Endothelial cell of umbilical vein (primary cell): Measurements from ENCODE around the gene SNX18.

Experiments used
- EZH2 ChIP-seq: IDR thresholded peaks from 2 replicates; pipeline ENCODE4 v1.6.1; 2012; ENCODE audit warnings: borderline replicate concordance, low read depth, mild to moderate bottlenecking, moderate library complexity, low read length, inconsistent platforms; ENCODE audit not compliant: severe bottlenecking
- FOS ChIP-seq: IDR thresholded peaks from 2 replicates; pipeline ENCODE4 v1.6.1; 2011; ENCODE audit warnings: mild to moderate bottlenecking, low read length, moderate library complexity, borderline replicate concordance; ENCODE audit not compliant: insufficient read depth
- GATA2 ChIP-seq: IDR thresholded peaks from 2 replicates; pipeline ENCODE4 v1.7.0; 2011; ENCODE audit warnings: low read depth, mild to moderate bottlenecking, moderate library complexity, mixed read lengths, low read length; ENCODE audit not compliant: insufficient read length, insufficient read depth
- JUN ChIP-seq: IDR thresholded peaks from 2 replicates; pipeline ENCODE4 v1.6.1; 2011; ENCODE audit warnings: borderline replicate concordance, low read depth; ENCODE audit not compliant: insufficient read length, insufficient read depth
- POLR2A ChIP-seq: IDR thresholded peaks from 2 replicates; pipeline ENCODE4 v1.6.1; 2012; ENCODE audit warnings: low read depth, mild to moderate bottlenecking, control low read depth, low read length
- POLR2AphosphoS5 ChIP-seq: IDR thresholded peaks from 2 replicates; pipeline ENCODE4 v1.6.1; 2012; ENCODE audit warnings: low read depth, mild to moderate bottlenecking, control low read depth, low read length, moderate library complexity; ENCODE audit not compliant: insufficient read depth
- TF ChIP-seq, protein P1 (sequence below), 2 donors: IDR thresholded peaks; 1 replicate in 1 of 2; 2 replicates in 1 of 2; pipeline ENCODE4 v1.5.1; 2011; ENCODE audit warnings: low read length in 2 of 2, mild to moderate bottlenecking in 2 of 2, moderate library complexity in 2 of 2, control low read depth in 1 of 2, inconsistent platforms in 1 of 2, low read depth in 1 of 2; ENCODE audit not compliant: insufficient read depth in 1 of 2; ENCODE audit errors: extremely low read depth in 1 of 2
- TF ChIP-seq, protein P2 (sequence below): IDR thresholded peaks from 2 replicates; pipeline ENCODE4 v1.6.1; 2011; ENCODE audit not compliant: insufficient read depth, insufficient read length

DNA sequence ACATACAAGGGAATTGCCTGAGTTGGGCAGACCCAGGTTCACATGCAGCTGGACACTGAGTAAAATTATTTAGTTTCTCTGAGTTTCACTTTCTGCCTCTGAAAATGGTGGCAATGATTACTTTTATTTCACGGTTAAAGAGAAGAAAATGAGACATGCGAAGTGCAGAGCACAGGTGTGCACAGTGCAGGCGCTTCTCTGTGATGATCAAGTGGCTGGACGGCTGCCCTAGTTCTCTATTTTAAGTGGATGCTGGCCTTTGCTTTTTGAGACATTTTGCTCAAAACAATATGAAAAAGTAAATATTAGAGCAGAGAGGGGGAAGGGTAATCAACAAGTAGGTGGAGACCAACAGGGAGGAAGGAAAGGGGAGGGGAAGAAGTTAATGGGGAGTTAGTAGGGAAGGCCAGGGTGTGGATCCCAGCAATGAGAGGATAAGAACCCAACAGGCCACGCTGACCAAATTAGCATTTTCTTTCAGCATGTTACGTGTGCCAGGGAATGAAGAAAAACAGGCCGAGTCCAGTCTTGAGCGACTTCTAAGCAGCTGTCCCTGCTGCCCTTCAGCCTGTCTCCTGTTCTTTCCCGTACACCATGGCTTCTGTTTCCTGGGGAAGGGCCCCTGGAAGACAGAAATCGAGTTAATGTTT, 16.1 kb downstream of the SNX18 start:
- TF ChIP-seq, protein P1, sequence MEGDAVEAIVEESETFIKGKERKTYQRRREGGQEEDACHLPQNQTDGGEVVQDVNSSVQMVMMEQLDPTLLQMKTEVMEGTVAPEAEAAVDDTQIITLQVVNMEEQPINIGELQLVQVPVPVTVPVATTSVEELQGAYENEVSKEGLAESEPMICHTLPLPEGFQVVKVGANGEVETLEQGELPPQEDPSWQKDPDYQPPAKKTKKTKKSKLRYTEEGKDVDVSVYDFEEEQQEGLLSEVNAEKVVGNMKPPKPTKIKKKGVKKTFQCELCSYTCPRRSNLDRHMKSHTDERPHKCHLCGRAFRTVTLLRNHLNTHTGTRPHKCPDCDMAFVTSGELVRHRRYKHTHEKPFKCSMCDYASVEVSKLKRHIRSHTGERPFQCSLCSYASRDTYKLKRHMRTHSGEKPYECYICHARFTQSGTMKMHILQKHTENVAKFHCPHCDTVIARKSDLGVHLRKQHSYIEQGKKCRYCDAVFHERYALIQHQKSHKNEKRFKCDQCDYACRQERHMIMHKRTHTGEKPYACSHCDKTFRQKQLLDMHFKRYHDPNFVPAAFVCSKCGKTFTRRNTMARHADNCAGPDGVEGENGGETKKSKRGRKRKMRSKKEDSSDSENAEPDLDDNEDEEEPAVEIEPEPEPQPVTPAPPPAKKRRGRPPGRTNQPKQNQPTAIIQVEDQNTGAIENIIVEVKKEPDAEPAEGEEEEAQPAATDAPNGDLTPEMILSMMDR (IDR thresholded peaks at IDR 0.05; ENCODE audit: extremely low read depth in 1 of 2, insufficient read depth in 1 of 2, low read depth in 1 of 2, low read length in 2 of 2) = no peak
- TF ChIP-seq POLR2A = peak; percentile 31
- TF ChIP-seq POLR2AphosphoS5 = no peak
- no peak for TF ChIP-seq EZH2
- TF ChIP-seq, protein P2, sequence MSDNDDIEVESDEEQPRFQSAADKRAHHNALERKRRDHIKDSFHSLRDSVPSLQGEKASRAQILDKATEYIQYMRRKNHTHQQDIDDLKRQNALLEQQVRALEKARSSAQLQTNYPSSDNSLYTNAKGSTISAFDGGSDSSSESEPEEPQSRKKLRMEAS = no peak
- TF ChIP-seq GATA2 = no peak
- no peak for TF ChIP-seq FOS
- TF ChIP-seq JUN = no peak
